H1 (cell line): Measurements from ENCODE around the gene ADGRL3.

Experiments used
- CEBPB ChIP-seq: IDR thresholded peaks from 2 replicates; pipeline ENCODE4 v1.6.1; 2012; ENCODE audit warnings: low read depth, low read length
- EZH2 ChIP-seq: fragments of 200-600 bp; sonication (generic); IDR thresholded peaks from 2 replicates; pipeline ENCODE4 v1.7.1; 2012; ENCODE audit warnings: low read depth, mild to moderate bottlenecking, moderate library complexity, low read length, inconsistent platforms; ENCODE audit not compliant: severe bottlenecking
- HDAC2 ChIP-seq, 2 experiments: fragments of 300-600 bp in 1 of 2; sonication (generic) in 1 of 2; IDR thresholded peaks; 2 replicates each; pipeline ENCODE4 v1.6.1; 2011 to 2012; ENCODE audit warnings: low read depth in 2 of 2, low read length in 2 of 2, mild to moderate bottlenecking in 2 of 2, moderate library complexity in 2 of 2, borderline replicate concordance in 1 of 2, inconsistent platforms in 1 of 2
- JUND ChIP-seq: IDR thresholded peaks from 2 replicates; pipeline ENCODE4 v1.6.1; 2011; ENCODE audit warnings: mild to moderate bottlenecking, improper control_type of control experiment, low read length
- MAFK ChIP-seq: IDR thresholded peaks from 2 replicates; pipeline ENCODE4 v1.6.1; 2012; ENCODE audit warnings: low read depth, mild to moderate bottlenecking, improper control_type of control experiment, low read length
- POLR2AphosphoS5 ChIP-seq: IDR thresholded peaks from 2 replicates; pipeline ENCODE4 v1.6.1; 2011; ENCODE audit warnings: low read depth, low read length
- RBBP5 ChIP-seq: IDR thresholded peaks from 2 replicates; pipeline ENCODE4 v1.7.1; 2012; ENCODE audit warnings: low read depth, mild to moderate bottlenecking, inconsistent platforms, low read length, moderate library complexity, borderline replicate concordance
- SIN3A ChIP-seq, 2 experiments: IDR thresholded peaks in 1 of 2; conservative IDR thresholded peaks in 1 of 2; 2 replicates each; pipeline ENCODE4 v1.6.1; 2011 to 2012; ENCODE audit warnings: low read length in 2 of 2, improper control_type of control experiment in 1 of 2, low read depth in 1 of 2, mild to moderate bottlenecking in 1 of 2
- TF ChIP-seq, protein P1 (sequence below), 3 experiments: IDR thresholded peaks; 1 replicate in 2 of 3; 2 replicates in 1 of 3; pipeline versions ENCODE4 v1.5.1 to v1.6.1; 2011; ENCODE audit warnings: low read length in 3 of 3, mild to moderate bottlenecking in 3 of 3, inconsistent platforms in 2 of 3, low read depth in 1 of 3, moderate library complexity in 1 of 3; ENCODE audit not compliant: insufficient read depth in 1 of 3; ENCODE audit errors: control extremely low read depth in 1 of 3

GRCh38 chr4:62096881-62097280, 896.8 kb downstream of the ADGRL3 start:
- TF ChIP-seq, protein P1, sequence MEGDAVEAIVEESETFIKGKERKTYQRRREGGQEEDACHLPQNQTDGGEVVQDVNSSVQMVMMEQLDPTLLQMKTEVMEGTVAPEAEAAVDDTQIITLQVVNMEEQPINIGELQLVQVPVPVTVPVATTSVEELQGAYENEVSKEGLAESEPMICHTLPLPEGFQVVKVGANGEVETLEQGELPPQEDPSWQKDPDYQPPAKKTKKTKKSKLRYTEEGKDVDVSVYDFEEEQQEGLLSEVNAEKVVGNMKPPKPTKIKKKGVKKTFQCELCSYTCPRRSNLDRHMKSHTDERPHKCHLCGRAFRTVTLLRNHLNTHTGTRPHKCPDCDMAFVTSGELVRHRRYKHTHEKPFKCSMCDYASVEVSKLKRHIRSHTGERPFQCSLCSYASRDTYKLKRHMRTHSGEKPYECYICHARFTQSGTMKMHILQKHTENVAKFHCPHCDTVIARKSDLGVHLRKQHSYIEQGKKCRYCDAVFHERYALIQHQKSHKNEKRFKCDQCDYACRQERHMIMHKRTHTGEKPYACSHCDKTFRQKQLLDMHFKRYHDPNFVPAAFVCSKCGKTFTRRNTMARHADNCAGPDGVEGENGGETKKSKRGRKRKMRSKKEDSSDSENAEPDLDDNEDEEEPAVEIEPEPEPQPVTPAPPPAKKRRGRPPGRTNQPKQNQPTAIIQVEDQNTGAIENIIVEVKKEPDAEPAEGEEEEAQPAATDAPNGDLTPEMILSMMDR (IDR thresholded peaks at IDR 0.05; ENCODE audit: control extremely low read depth in 1 of 3, insufficient read depth in 1 of 3, low read depth in 1 of 3, low read length in 3 of 3) = no peak
- TF ChIP-seq POLR2AphosphoS5 = no peak
- TF ChIP-seq RBBP5 = no peak
- no peak for TF ChIP-seq SIN3A (conservative IDR thresholded peaks at IDR 0.05 in 1 of 2, IDR thresholded peaks at IDR 0.05 in 1 of 2; ENCODE audit: low read depth in 1 of 2, low read length in 2 of 2)
- no peak for TF ChIP-seq HDAC2 (IDR thresholded peaks at IDR 0.05; ENCODE audit: borderline replicate concordance in 1 of 2, low read depth in 2 of 2, low read length in 2 of 2)
- TF ChIP-seq EZH2 = no peak
- no peak for TF ChIP-seq MAFK
- TF ChIP-seq CEBPB = no peak
- no peak for TF ChIP-seq JUND
